Astrocyte (in vitro differentiated cells and primary cell): ENCODE measurements around the gene BMPER. TPM values are rescaled to one million over a fixed set of nuclear protein-coding genes. Genes with fewer than 3 reads are reported as not detected.
A peak's percentile ranks its signal among the peaks of the same experiment; 100 is the strongest.

Experiments used
- DNase-seq: peaks from one replicate; pipeline ENCODE4 v3.0.0-alpha.2; 2010; ENCODE audit warnings: low read depth
- FAIRE-seq: peaks from 2 replicates; lab custom pipeline; 2011; peaks lifted over from hg19 to GRCh38; lab: Jason Lieb, UNC
- H2AFZ ChIP-seq: 2 replicates; pipeline ENCODE4 v1.6.0; 2012; ENCODE audit warnings: low read depth, low read length, inconsistent platforms
- H3K27ac ChIP-seq: 2 replicates; pipeline ENCODE4 v1.5.1; 2011; ENCODE audit warnings: low read depth, low read length, inconsistent platforms
- H3K27me3 ChIP-seq: 2 replicates; pipeline ENCODE4 v1.6.0; 2011; ENCODE audit warnings: low read length, inconsistent platforms; ENCODE audit not compliant: insufficient read depth
- H3K36me3 ChIP-seq: 2 replicates; pipeline ENCODE4 v1.5.1; 2011; ENCODE audit warnings: low read length, inconsistent platforms; ENCODE audit not compliant: insufficient read depth
- H3K4me1 ChIP-seq: 2 replicates; pipeline ENCODE4 v1.5.1; 2011; ENCODE audit warnings: low read length, inconsistent platforms; ENCODE audit not compliant: insufficient read depth
- H3K4me2 ChIP-seq: 2 replicates; pipeline ENCODE4 v1.6.0; 2012; ENCODE audit warnings: low read length, inconsistent platforms
- H3K4me3 ChIP-seq: 2 replicates; pipeline ENCODE4 v1.5.1; 2011; ENCODE audit warnings: low read depth, mild to moderate bottlenecking, low read length, inconsistent platforms; ENCODE audit not compliant: insufficient read depth
- H3K79me2 ChIP-seq: 2 replicates; pipeline ENCODE4 v1.6.0; 2012; ENCODE audit warnings: mild to moderate bottlenecking, low read length, inconsistent platforms; ENCODE audit not compliant: insufficient read depth
- H3K9ac ChIP-seq: 2 replicates; pipeline ENCODE4 v1.6.0; 2012; ENCODE audit warnings: mild to moderate bottlenecking, low read length, inconsistent platforms
- H3K9me3 ChIP-seq: 2 replicates; pipeline ENCODE4 v1.5.1; 2012; ENCODE audit warnings: low read depth, mild to moderate bottlenecking, low read length, inconsistent platforms; ENCODE audit not compliant: insufficient read depth
- H4K20me1 ChIP-seq: 2 replicates; pipeline ENCODE4 v1.6.0; 2012; ENCODE audit warnings: low read length, inconsistent platforms; ENCODE audit not compliant: insufficient read depth
- H3K27ac Mint-ChIP-seq: one replicate; pipeline ENCODE4 v1.8.0; 2021; ENCODE audit warnings: mild to moderate bottlenecking, mixed read lengths; ENCODE audit not compliant: unreplicated experiment
- H3K27me3 Mint-ChIP-seq: one replicate; pipeline ENCODE4 v1.8.0; 2021; ENCODE audit warnings: low read depth, mixed read lengths; ENCODE audit not compliant: unreplicated experiment
- H3K36me3 Mint-ChIP-seq: one replicate; pipeline ENCODE4 v1.8.0; 2021; ENCODE audit warnings: low read depth, mixed read lengths; ENCODE audit not compliant: unreplicated experiment
- H3K4me1 Mint-ChIP-seq: one replicate; pipeline ENCODE4 v1.8.0; 2021; ENCODE audit warnings: low read depth, mixed read lengths; ENCODE audit not compliant: unreplicated experiment
- H3K4me3 Mint-ChIP-seq: one replicate; pipeline ENCODE4 v1.8.0; 2021; ENCODE audit warnings: mild to moderate bottlenecking, moderate library complexity, mixed read lengths; ENCODE audit not compliant: unreplicated experiment
- H3K9me3 Mint-ChIP-seq: one replicate; pipeline ENCODE4 v1.8.0; 2021; ENCODE audit warnings: mild to moderate bottlenecking, mixed read lengths; ENCODE audit not compliant: unreplicated experiment
- EZH2 ChIP-seq: IDR thresholded peaks from 2 replicates; pipeline ENCODE4 v1.6.1; 2012; ENCODE audit warnings: mild to moderate bottlenecking, low read length, inconsistent platforms; ENCODE audit not compliant: insufficient read depth
- total RNA-seq: library from RNA; stranded (reverse); gene quantifications from 2 replicates; pipeline ENCODE4 v1.2.1, GENCODE V29; 2021
- TF ChIP-seq, protein P1 (sequence below): IDR thresholded peaks from 2 replicates; pipeline ENCODE4 v1.5.1; 2011; ENCODE audit warnings: low read depth, mild to moderate bottlenecking, inconsistent platforms, low read length, moderate library complexity; ENCODE audit not compliant: insufficient read depth

The BMPER gene
- total RNA-seq, 1 donor from 2014 or later = 4.4 TPM

DNA sequence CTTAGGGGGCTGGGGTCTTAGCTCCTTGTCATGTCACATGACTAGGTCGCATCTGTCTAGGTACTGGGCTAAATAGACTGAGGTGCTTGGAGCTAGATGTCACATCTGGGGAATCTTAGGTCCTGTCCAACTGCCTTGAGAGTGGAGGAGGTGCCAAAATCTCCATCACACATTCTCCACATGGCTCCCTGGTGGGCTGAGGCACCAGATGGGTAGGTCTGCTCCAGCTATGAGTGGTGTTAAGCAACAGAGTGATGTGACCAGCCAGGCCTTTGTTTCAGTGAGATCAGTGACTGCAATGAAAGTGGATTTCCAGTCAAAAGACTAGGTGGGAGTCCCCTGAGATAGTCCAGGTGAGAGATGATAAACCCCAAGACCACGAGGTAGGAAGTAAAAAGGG lies 251.8 kb downstream of the BMPER start:
- FAIRE-seq (no peak), DNase-seq (no peak)
- no peaks in the 10 kb centered on the region for H3K79me2 ChIP-seq
- Mint-ChIP-seq H3K4me3 (no peak overlapping the region), H3K27me3 (no peaks in the 10 kb centered on the region), H3K27ac (no peak overlapping the region), H3K4me1 (peaks cover 24% of the 10 kb centered on the region), H3K9me3 (no peaks in the 10 kb centered on the region), H3K36me3 (no peaks in the 10 kb centered on the region)
- peaks cover 6% of the 10 kb centered on the region for H3K4me1 ChIP-seq
- no peaks in the 10 kb centered on the region for H3K36me3 ChIP-seq
- TF ChIP-seq, protein P1, sequence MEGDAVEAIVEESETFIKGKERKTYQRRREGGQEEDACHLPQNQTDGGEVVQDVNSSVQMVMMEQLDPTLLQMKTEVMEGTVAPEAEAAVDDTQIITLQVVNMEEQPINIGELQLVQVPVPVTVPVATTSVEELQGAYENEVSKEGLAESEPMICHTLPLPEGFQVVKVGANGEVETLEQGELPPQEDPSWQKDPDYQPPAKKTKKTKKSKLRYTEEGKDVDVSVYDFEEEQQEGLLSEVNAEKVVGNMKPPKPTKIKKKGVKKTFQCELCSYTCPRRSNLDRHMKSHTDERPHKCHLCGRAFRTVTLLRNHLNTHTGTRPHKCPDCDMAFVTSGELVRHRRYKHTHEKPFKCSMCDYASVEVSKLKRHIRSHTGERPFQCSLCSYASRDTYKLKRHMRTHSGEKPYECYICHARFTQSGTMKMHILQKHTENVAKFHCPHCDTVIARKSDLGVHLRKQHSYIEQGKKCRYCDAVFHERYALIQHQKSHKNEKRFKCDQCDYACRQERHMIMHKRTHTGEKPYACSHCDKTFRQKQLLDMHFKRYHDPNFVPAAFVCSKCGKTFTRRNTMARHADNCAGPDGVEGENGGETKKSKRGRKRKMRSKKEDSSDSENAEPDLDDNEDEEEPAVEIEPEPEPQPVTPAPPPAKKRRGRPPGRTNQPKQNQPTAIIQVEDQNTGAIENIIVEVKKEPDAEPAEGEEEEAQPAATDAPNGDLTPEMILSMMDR = no peak
- no peak for TF ChIP-seq EZH2
- H3K27me3 ChIP-seq = no peaks in the 10 kb centered on the region
- no peaks in the 10 kb centered on the region for H4K20me1 ChIP-seq
- no peak overlapping the region for H3K27ac ChIP-seq
- no peak overlapping the region for H3K4me2 ChIP-seq
- H3K4me3 ChIP-seq = no peak overlapping the region
- H2AFZ ChIP-seq = no peak overlapping the region
- no peak overlapping the region for H3K9ac ChIP-seq
- no peaks in the 10 kb centered on the region for H3K9me3 ChIP-seq

GRCh38 chr7:34158368-34159153 lies 253.2 kb downstream of the BMPER start:
- Histone ChIP-seq H3K27ac (no peak overlapping the region), H3K27me3 (no peaks in the 10 kb centered on the region), H3K4me3 (no peak overlapping the region), H2AFZ (no peak overlapping the region), H4K20me1 (no peaks in the 10 kb centered on the region), H3K36me3 (no peaks in the 10 kb centered on the region), H3K79me2 (no peaks in the 10 kb centered on the region), H3K4me1 (peaks cover 12% of the 10 kb centered on the region), H3K9me3 (no peaks in the 10 kb centered on the region), H3K9ac (no peak overlapping the region), H3K4me2 (no peak overlapping the region)
- peak; percentile 26 for FAIRE-seq
- Mint-ChIP-seq H3K9me3 (no peaks in the 10 kb centered on the region), H3K4me1 (peaks cover 24% of the 10 kb centered on the region), H3K27ac (peak overlapping the region; percentile 34), H3K4me3 (no peak overlapping the region), H3K36me3 (no peaks in the 10 kb centered on the region), H3K27me3 (no peaks in the 10 kb centered on the region)
- TF ChIP-seq, protein P1 = no peak
- TF ChIP-seq EZH2 = no peak
- no peak for DNase-seq

DNA sequence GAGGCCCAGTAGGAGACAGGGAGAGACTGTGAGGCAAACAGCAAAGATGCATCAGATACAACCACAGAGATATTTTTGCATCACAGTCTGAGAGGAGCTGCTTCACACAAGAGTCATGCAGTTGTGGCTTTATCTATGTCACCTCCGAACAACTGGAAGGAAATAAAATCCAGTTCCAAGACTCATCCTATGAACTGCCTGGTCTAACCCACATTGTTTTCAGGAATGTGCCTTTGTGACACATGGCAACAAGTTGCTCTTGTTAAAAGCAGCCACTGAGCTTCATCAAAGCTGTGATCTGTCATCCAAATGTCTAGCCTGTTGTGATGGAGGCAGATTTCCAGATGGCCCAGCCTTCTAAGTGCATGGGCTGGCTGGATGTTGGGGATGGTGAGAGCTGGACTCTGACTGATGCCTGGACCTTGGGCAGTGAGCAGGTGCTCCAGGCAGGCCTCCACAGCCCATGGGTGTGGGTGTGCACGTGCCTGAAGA lies 255.0 kb downstream of the BMPER start:
- Histone ChIP-seq H3K4me1 (peaks cover 6% of the 10 kb centered on the region), H3K79me2 (no peaks in the 10 kb centered on the region), H3K36me3 (no peaks in the 10 kb centered on the region), H3K4me2 (peak overlapping the region; percentile 0), H4K20me1 (no peaks in the 10 kb centered on the region), H3K9me3 (no peaks in the 10 kb centered on the region), H3K4me3 (no peak overlapping the region), H3K9ac (no peak overlapping the region), H3K27me3 (no peaks in the 10 kb centered on the region), H2AFZ (no peak overlapping the region), H3K27ac (peak overlapping the region; percentile 38)
- Mint-ChIP-seq H3K36me3 (no peaks in the 10 kb centered on the region), H3K4me3 (no peak overlapping the region), H3K27ac (peak overlapping the region; percentile 73), H3K9me3 (no peaks in the 10 kb centered on the region), H3K27me3 (peaks cover 1% of the 10 kb centered on the region), H3K4me1 (peaks cover 17% of the 10 kb centered on the region)
- peak; percentile 86 for FAIRE-seq
- TF ChIP-seq, protein P1 = no peak
- TF ChIP-seq EZH2 = no peak
- DNase-seq = peak; percentile 90
